ENCODE measurements around the gene APOC3. TPM values are rescaled to one million over a fixed set of nuclear protein-coding genes. Genes with fewer than 3 reads are reported as not detected.

APOC3 gene
- not detected in 2 replicates for total RNA-seq (2014; rRNA removed; shearing (Covaris generic))
- not detected in 2 replicates for polyA plus RNA-seq (2016; fragmentation: Nextera tagmentation; extraction: Ambion mirVana)
- long read RNA-seq = 0 reads

- Histone ChIP-seq H3K4me2 (no peak within 1 kb of the TSS), H3K36me3 (ENCODE audit: insufficient read depth) (no peaks in the 10 kb centered on the region), H3K4me1 (ENCODE audit: insufficient read depth) (no peaks in the 10 kb centered on the region), H3K4me3 (no peak within 1 kb of the TSS), H3K79me2 (replicated peaks; ENCODE audit: insufficient read depth) (no peaks in the 10 kb centered on the region), H3F3A (replicated peaks; ENCODE audit: low read depth) (no peaks in the 10 kb centered on the region), H3K9me2 (ENCODE audit: insufficient read depth) (no peaks in the 10 kb centered on the region), H4K20me1 (replicated peaks; ENCODE audit: insufficient read depth) (no peaks in the 10 kb centered on the region), H3K27ac (ENCODE audit: low read depth) (no peak within 1 kb of the TSS), H2AFZ (no peak within 1 kb of the TSS), H3K27me3 (ENCODE audit: insufficient read depth) (no peaks in the 10 kb centered on the region)
- ATAC-seq (peak; percentile 23), DNase-seq (ENCODE audit: low spot score) (no peak)
- peaks cover 9% of the 10 kb centered on the region for H3K27me3 Mint-ChIP-seq (ENCODE audit: insufficient read depth, low read depth, poor library complexity)
- no peak within 1 kb of the TSS for H3K27ac Mint-ChIP-seq
- H3K9me3 Mint-ChIP-seq = no peaks in the 10 kb centered on the region
- no peaks in the 10 kb centered on the region for H3K36me3 Mint-ChIP-seq (ENCODE audit: low read depth)
- H3K4me1 Mint-ChIP-seq = peaks cover under 1% of the 10 kb centered on the region
- TF ChIP-seq ZNF462 (CRISPR knock-in tag; IDR thresholded peaks at IDR 0.05) = no peak
- no peak for TF ChIP-seq ZNF331 (CRISPR knock-in tag; IDR thresholded peaks at IDR 0.05; ENCODE audit: low read depth)
- TF ChIP-seq EZH2phosphoT487 (IDR thresholded peaks at IDR 0.05; ENCODE audit: unreplicated experiment) = no peak
- TF ChIP-seq, protein P1, sequence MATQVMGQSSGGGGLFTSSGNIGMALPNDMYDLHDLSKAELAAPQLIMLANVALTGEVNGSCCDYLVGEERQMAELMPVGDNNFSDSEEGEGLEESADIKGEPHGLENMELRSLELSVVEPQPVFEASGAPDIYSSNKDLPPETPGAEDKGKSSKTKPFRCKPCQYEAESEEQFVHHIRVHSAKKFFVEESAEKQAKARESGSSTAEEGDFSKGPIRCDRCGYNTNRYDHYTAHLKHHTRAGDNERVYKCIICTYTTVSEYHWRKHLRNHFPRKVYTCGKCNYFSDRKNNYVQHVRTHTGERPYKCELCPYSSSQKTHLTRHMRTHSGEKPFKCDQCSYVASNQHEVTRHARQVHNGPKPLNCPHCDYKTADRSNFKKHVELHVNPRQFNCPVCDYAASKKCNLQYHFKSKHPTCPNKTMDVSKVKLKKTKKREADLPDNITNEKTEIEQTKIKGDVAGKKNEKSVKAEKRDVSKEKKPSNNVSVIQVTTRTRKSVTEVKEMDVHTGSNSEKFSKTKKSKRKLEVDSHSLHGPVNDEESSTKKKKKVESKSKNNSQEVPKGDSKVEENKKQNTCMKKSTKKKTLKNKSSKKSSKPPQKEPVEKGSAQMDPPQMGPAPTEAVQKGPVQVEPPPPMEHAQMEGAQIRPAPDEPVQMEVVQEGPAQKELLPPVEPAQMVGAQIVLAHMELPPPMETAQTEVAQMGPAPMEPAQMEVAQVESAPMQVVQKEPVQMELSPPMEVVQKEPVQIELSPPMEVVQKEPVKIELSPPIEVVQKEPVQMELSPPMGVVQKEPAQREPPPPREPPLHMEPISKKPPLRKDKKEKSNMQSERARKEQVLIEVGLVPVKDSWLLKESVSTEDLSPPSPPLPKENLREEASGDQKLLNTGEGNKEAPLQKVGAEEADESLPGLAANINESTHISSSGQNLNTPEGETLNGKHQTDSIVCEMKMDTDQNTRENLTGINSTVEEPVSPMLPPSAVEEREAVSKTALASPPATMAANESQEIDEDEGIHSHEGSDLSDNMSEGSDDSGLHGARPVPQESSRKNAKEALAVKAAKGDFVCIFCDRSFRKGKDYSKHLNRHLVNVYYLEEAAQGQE (IDR thresholded peaks at IDR 0.05; ENCODE audit: unreplicated experiment) = no peak
- no peak for TF ChIP-seq EZH2 (IDR thresholded peaks at IDR 0.05; ENCODE audit: low read depth, unreplicated experiment)
- TF ChIP-seq NANOG (IDR thresholded peaks at IDR 0.05; ENCODE audit: borderline replicate concordance) = no peak
- no peak for TF ChIP-seq POLR2AphosphoS5 (IDR thresholded peaks at IDR 0.05; ENCODE audit: low read depth)
- TF ChIP-seq, protein P2, sequence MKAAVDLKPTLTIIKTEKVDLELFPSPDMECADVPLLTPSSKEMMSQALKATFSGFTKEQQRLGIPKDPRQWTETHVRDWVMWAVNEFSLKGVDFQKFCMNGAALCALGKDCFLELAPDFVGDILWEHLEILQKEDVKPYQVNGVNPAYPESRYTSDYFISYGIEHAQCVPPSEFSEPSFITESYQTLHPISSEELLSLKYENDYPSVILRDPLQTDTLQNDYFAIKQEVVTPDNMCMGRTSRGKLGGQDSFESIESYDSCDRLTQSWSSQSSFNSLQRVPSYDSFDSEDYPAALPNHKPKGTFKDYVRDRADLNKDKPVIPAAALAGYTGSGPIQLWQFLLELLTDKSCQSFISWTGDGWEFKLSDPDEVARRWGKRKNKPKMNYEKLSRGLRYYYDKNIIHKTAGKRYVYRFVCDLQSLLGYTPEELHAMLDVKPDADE (IDR thresholded peaks at IDR 0.05) = no peak
- TF ChIP-seq STAT1 (IDR thresholded peaks at IDR 0.05; ENCODE audit: unreplicated experiment) = no peak
- TF ChIP-seq JUNB (IDR thresholded peaks at IDR 0.05; ENCODE audit: unreplicated experiment) = no peak
- no peak for TF ChIP-seq CREB1 (CRISPR knock-in tag; IDR thresholded peaks at IDR 0.05; ENCODE audit: low read depth)
- no peak for TF ChIP-seq CTCF (conservative IDR thresholded peaks at IDR 0.05; ENCODE audit: low read depth in 2 of 2)
- no peak within 1 kb of the TSS for H3K4me3 Mint-ChIP-seq
Observed at GRCh38 chr11:116829525-116830183, at the start of gene APOC3. Gene APOC3 (plus strand): TSS chr11:116829907. CDS start chr11:116830583, 676 bp downstream.

All from GM23338 (cell line).